Measurements from ENCODE around the gene CD69.
"Not testable (repeated sequence)": the region's sequence is repeated elsewhere in the genome, so short reads cannot be mapped to it uniquely, and the experiment has no call there.

CD69 gene

DNA sequence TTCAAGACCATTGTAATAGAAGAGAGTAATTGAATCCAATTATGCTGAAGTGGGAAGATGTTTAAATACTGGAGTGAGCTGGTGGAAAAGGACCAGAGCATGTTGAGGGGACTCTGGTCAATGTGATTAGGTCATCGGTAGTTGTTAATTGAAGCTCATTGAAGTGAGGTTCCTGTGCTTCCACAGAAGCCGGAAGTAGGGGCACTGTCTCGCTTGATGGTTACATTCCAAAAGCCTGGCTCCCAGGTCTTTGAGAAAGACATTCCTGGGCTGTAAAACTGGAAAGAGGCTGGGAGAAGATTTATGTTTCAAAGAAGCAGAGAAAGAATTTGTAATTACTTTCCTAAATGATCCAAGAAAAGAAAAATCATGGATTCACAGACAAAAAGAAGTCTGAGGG lies 15.5 kb downstream of the CD69 start:
- DNase-seq, result no peak

DNA sequence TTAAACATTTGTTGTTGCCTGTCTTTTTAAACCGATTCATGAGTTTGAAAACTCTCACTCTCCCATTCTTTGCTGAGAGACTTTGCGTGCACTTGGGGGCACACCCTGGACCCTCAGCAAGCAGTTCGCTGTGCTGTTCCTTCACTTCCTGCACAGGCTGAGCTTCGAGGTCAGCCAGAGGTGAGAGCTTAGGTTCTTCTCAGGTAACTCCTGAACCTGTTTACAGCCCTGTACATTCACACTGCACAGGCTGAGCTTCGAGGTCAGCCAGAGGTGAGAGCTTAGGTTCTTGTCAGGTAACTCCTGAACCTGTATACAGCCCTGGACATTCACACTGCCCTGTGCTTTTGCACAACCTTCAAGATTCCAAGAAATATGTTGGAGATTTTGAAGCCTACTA lies 18.0 kb downstream of the CD69 start:
- no peak for DNase-seq

DNA sequence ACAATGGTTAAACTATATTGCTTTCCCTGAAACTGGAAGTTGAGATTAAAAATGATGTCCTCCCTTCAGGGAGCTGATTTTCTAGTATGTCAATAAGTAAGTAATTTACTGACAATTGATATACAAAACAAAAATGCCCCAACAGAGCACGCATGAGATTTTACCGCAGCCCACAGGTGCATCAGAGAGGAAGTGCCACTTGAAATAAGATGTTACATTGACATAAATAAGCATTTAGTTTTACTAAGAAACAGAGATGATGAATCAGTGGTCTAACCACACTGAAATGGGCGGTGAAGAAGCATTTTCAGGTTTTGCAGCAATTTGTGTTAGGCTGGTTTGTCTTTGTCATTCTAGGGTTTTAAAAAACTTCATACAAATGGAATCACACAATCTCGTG lies 19.0 kb downstream of the CD69 start:
- peak; percentile 53 for DNase-seq

DNA sequence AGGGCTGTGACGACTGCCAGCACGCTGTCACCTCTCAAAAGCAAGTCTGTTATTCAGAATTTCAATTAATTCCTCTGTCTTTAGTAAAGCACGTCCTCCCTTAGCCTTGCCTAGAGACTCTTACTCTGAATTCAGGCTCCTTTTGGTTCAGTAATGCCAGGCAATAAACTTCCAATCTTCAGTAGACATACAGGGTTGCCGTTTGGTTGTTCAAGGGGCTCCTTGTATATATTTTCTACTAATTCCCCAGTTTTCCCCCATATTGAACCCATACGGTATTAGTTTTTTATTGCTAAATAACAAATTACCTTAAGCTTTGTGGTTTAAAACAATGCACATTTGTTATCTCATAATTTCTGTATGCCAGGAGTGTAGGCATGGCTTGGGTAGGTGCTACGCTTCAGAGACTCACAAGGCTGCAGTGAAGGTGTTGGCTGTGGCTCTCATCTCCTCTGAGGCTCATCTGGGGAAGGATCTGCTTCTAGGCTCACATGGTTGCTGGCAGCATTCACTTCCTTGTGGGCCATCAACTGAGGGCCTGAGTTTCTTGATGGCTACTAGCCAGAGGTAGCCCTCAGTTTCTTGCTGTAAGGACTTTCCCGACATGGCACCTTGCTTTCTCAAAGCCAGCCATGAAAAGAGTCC lies 20.5 kb downstream of the CD69 start:
- DNase-seq, result no peak

DNA sequence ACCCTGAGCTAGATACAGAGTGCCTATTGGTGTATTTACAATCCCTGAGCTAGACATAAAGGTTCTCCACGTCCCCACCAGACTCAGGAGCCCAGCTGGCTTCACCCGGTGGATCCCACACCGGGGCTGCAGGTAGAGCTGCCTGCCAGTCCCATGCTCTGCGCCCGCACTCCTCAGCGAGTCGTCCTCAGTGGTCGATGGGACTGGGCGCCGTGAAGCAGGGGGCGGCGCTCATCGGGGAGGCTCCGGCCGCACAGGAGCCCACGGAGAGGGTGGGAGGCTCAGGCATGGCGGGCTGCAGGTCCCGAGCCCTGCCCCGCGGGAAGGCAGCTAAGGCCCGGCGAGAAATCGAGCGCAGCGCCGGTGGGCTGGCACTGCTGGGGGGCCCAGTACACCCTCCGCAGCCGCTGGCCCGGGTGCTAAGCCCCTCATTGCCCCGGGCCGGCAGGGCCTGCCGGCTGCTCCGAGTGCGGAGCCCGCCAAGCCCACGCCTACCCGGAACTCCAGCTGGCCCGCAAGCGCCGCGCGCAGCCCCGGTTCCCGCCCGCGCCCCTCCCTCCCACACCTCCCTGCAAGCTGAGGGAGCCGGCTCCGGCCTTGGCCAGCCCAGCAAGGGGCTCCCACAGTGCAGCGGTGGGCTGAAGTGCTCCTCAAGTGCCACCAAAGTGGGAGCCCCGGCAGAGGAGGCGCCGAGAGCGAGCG lies 21.1 kb downstream of the CD69 start:
- not testable (repeated sequence) for DNase-seq

DNA sequence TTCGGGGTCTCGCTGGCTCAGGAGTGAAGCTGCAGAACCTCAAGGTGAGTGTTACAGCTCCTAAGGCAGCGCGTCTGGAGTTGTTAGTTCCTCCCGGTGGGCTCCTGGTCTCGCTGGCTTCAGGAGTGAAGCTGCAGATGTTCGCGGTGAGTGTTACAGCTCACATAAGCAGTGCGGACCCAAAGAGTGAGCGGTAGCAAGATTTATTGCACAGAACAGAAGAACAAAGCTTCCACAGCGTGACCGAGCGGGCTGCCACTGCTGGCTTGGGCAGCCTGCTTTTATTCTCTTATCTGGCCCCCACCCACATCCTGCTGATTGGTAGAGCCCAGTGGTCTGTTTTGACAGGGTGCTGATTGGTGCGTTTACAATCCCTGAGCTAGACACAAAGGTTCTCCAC lies 21.8 kb downstream of the CD69 start:
- not testable (repeated sequence) for DNase-seq

DNA sequence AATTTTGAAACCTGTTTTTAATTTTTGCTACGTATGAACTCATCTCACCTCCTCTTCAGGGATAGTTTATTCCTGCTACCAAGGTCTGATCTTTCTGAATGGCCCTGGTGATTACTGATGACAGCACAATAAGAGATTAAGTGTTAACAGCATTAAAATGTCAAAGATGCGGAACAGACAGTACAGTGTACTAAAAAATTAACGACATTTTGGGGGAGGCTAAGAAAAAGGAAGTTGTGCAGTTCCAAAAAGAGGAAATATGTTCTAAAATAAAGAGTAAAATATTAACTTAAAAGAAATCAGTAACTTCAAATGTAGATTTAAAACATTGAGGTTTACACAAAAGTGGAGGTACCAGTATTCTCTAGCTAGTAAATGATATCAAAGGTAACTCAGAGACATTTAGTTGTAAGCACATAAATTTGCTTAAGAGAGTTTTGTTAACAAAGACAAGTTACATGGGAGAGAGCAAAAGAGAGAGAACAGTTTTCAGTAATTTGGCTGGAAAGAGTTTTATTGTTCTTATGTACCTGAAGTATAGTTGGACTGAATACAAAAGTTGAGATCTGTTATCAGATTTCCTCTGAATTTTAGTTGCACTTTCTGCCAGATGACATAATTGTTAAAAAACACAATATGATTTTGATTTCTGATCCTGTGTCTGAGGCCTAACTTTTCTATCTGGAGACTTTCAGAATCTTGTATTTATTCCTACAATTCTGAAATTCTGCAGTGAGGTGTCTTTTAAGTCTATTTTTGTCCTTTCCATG lies 23.6 kb downstream of the CD69 start:
- DNase-seq, result no peak

DNA sequence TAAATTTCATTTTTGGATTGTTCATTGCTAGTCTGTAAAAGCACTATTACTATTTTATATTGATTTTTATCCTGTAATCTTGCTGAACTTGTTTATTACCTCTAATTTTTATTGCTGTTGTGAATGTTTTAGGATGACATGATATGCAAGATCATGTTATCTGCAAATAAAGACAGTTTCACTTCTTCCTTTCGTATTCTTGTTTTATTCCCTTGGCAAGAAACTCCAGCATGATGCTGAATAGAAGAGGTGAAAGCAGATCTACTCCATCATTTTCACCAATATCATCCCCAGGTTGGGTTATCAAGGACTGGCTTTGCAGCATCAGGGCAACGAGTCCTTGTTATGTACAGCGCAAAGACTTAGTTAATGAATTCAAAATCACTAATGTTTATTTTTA lies 25.1 kb downstream of the CD69 start:
- no peak for DNase-seq

DNA sequence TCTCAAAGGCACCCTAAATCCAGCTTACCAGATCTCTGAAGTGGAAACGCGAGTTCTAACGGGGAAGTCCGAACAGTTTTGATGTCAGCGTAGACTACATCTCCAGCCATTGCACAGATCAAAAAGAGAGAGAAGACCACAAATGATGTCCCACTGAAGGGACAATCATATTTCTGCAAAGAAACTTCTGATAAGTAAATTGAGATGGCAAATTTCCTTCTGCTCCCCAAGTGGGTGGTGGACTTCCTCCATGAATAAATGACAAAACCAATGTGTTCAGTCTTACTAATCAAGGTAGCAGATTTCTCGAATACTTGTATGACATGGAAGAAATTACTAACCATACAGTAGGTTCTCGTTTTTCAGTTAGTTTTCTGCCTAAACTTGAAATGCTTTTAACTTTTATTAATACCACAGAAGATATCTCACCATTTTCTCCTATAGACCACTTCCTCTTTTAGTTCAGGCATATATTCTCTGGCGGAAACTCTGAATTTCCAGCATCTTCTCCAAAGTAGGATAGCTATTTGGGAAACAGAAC lies 27.7 kb downstream of the CD69 start, which contains the start of gene CLECL1:
Gene CLECL1, minus strand, starts transcription at position 177 of the 541 bp plus-strand sequence.
- no peak for DNase-seq

DNA sequence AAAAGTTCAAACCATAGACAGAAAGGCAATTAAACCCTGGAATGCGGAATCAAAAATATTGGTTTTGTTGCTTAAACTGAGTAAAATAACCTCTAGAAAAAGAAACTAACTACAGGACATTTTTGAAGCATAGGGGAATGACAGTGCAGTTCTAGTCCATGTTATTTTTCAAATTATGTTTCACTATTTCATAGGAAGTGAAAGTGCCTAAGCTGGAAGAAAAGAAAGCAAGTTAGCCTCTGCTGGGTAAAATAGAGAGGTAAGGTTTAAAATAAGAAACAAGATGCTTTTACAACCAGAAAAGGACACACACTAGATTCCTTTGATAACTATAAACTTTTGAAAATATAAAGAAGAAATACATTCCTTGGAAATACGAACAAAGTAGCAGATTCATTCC lies 28.9 kb downstream of the CD69 start:
- DNase-seq, result no peak

DNA sequence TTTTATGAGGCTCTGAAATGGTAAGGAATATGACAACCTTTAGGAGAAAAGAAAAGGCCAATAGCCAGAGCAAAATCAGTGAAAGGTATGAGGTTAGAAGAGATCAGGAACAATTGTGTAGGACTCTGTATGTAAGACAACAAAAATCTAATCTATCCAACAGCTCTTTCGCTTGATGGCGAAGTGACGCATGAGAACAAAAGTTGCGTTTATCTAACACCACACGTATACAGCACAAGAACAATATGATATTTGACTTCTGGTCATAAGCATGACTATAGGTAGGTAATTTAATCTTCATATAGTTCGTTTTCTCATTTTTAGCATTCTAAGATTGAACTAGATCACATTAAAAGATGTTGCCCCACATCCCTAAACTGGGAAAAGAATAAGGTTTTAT lies 29.3 kb downstream of the CD69 start:
- no peak for DNase-seq

DNA sequence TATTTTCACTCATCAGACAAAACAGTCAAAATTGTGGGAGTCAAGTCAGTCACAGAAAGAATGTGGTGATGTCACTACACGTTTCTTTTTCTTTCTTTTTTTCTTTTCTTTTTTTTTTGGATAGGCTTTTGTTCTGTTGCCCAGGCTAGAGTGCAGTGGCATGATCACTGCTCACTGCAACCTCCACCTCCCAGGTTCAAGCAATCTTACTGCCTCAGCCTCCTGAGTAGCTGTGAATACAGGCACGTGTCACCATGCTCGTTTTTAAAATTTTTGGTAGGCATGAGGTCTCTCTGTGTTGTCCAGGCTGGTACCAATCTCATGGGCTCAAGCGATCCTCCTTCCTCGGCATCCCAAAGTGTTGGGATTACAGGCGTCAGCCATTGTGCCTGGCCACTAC lies 30.1 kb downstream of the CD69 start:
- DNase-seq, result no peak

DNA sequence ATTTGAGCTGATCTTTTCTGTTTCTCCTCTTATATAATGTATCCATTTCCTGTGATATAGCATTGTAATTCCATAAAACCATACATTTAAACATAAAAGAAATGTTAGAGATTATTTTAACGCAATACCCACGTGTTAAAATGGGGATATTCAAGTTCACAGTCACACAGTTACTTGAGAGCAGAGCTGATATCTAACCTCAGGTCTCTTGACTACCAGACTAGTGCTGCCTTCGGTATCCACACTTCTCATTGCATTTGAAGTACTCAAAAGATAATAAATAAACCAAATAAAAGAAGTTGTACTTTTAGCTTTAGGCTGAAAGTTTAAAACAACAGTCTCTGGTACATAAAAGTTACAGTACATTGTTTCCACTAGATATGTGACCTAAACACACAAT lies 30.7 kb downstream of the CD69 start:
- DNase-seq, result no peak

DNA sequence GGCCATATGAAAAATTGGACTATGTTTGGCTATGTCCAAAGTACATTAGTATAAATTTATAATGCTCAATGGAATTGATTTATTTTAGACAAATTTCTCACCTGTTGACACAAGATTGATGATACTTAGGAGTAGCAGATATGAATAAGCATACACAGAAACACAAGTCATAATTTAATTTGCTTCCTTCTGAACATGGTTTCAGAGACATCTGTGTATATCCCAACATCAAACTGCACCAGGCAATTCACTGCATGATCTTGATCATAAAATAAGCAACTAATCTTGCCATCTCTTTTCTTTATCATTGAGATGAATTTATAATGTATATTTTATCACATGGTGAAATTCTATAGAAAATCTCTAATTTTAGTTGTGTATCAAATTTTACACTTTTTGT lies 31.6 kb downstream of the CD69 start:
- DNase-seq, result no peak

DNA sequence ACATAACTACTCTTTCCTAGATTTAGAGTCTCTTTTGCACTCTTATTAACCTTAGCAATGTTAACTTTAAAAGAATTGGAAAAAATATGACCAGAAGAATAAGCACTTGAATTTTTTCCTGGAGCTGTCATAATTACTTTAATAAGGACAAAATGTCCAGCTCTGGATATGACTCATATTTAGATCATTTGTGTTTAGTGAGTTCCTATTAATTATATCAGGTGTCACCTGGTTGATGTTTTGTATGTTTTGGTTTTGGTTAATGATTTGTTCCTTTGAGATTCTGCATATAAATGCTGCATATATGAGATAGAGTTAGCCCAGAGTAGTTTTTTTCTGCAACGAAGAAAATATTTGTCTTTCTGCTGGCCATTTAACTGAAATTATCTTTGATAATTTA lies 32.9 kb downstream of the CD69 start:
- DNase-seq, result no peak

DNA sequence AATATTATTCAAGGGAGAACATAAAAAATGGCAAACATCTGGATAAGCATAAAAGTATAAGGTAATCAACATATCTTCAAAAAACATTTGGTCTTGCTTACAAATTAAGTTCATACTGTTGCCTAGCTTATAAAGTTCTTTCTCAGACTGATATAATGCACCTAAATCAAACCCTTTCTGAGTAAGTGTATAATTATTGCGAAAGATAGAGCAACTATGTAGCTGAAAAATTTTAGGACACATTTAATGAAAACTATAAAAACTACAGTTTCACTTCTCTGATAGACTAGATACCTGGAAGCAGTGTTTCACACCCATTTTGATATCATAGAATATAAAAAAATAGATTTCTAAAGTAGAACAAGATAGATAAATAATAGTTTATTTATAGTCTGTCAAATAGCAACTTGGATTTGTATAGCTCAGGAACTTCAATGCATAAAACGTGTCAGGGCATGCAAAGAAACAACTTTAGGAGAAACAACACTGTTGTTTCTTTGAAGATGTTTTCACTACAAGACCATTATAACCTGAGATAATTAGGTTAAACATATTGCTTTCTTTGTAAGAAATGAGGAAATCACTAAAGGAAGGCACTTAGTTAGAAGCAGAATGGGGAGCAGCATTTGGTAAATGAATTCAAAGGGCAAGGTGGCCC lies 35.4 kb downstream of the CD69 start:
- no peak for DNase-seq

DNA sequence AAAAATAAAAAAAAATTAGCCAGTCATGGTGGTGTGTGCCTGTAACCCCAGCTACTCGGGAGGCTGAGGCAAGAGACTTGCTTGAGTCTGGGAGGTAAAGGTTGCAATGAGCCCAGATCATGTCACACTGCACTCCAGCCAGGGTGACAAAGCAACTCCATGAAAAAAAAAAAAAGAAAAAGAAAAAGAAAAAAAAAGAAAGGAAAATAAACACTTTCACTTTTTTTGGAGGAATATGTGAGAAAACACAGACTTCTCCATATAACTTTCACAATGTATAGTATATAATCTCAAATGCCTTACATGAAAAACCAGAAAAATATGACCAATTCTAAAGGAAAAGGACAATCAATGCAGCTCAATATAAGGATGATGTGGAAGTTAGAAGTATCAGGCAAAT lies 36.7 kb downstream of the CD69 start:
- no peak for DNase-seq

DNA sequence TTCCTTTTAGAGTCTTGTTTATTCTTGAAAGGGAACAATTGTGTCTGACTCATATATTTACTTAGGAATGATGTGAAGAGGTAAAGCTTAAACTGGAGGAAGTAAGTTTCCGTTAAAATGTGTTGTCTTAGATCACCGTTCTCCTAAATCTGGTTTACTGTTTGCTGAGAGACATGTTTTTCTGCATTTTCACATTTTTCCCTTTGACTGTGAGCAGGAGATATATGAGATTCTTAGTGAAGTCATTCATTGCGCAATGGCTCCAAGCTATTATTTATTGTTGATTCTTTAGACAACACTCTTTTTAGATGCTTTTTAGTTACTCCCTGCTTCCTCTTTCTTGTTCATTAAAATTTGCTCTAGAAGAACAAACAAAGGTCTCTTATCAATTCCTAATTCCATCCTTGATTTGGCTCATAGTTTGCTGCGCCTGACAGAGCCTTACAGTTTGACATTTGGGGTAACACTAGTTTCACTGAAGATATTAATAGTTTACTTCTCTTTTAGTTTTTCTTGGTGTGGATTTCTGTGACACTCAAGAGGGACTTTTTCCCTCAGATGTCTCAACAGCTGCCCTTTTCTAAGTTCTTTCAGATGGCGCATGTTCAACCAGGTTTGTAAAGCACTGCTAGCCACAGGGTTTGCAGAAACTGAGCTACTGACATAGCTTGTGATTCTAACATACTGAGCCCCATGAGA lies 39.2 kb downstream of the CD69 start:
- DNase-seq, result no peak

DNA sequence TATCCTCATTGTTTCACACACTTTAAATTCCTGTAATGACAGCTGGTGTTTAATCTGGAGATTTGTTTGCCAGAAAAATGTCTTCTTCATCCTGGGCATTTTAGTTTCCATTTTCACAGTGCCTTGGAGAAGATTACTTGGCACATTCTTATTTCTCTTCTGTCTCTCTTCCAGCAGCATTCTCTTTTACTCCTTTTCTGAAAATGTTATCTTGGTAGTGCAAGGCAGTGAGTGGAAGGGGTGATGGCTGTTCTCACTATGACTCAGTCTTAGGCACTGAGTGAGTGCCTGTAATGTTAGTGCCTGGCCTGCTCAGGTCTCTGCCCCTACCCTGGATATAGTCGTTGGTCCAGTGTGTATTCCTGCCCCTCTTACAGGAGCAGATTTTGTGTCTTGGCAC lies 40.9 kb downstream of the CD69 start:
- DNase-seq, result no peak

DNA sequence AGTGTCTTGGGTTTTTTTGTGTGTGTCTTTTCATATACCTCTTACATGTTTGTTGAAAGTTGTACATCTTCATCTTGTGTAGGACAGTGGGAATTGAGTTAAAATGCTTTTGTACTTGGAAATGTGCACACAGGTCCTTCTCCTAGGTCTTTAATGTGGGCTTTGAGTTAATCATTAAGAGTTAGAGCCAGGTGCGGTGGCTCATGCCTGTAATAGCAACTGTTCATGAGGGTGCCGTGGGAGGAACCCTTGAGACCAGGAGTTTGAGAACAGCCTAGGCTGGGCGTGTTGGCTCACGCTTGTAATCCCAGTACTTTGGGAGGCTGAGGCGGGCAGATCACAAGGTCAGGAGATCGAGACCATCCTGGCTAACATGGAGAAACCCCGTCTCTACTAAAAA lies 41.7 kb downstream of the CD69 start:
- DNase-seq, result no peak

DNA sequence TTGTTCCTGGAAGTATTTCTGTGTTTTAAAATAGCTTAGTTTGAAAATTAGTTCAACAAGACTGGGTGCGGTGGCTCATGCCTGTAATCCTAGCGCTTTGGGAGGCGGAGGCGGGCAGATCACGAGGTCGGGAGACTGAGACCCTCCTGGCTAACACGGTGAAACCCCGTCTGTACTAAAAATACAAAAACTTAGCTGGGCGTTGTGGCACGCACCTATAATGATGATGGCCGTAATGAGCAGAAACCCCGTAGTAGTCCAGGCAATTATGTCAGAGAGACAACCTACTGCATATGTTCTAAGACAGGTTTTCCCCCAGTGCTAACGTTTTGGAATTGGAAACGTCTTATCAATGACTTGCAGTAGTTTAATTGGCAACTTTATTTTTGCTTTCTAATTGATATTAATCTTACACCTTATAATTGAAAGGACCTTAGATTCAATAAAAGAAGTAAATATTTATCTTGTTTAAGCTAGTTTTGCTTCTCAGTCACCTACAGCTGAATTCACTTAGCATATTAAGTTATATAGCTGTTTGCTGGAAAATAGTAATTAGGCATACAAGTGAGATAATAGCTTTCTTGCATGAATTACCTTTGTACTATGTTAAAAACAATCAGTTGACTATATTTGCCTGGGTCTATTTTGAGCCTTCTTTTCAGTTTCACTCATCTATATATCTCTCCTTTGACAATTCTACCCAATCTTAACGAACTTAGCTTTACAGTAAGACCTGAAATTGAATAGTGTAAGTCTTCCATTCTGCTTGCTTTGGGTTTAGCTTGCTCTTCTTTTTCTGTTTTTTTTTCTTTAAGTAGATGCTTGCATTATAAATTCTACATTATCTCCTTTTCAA lies 43.4 kb downstream of the CD69 start:
- DNase-seq, result no peak
